Measurements from ENCODE around the gene CMYA5.

- no peak for TF ChIP-seq CTCF (IDR thresholded peaks at IDR 0.05)
- no peak for TF ChIP-seq POLR2A (IDR thresholded peaks at IDR 0.05)
- TF ChIP-seq POLR2AphosphoS5 (IDR thresholded peaks at IDR 0.05) = no peak
These were observed 134.8 kb downstream of the CMYA5 start for GRCh38 chr5:79824444-79824843.

Measured in prostate gland (tissue), 2 donors.